Upper lobe of left lung (tissue), 6 donors: ENCODE data around the gene DPP4. TPM values are rescaled to one million over a fixed set of nuclear protein-coding genes. Genes with fewer than 3 reads are reported as not detected.

Source experiments
- ATAC-seq, 2 donors: fragments of 200-7000 bp; cut with Tn5 transposase; one replicate each; pipeline ENCODE4 v1.9.1; 2022; ENCODE audit warnings: mild to moderate bottlenecking in 2 of 2, moderate library complexity in 2 of 2; ENCODE audit not compliant: low FRiP score in 2 of 2
- DNase-seq, 2 donors: peaks; one replicate each; pipeline ENCODE4 v3.0.0-alpha.2; 2019 to 2020
- H3K27ac ChIP-seq, 4 donors: fragments of 200-600 bp; sonication (generic); one replicate each; pipeline ENCODE4 v1.5.1; 2016 to 2019
- H3K27me3 ChIP-seq, 4 donors: fragments of 200-600 bp; sonication (generic); one replicate each; pipeline ENCODE4 v1.5.1; 2017 to 2019
- H3K36me3 ChIP-seq, 4 donors: fragments of 200-600 bp; sonication (generic); one replicate each; pipeline ENCODE4 v1.5.1; 2016 to 2019
- H3K4me1 ChIP-seq, 4 donors: fragments of 200-600 bp; sonication (generic); one replicate each; pipeline ENCODE4 v1.5.1; 2018 to 2019
- H3K4me3 ChIP-seq, 4 donors: fragments of 200-600 bp; sonication (generic); one replicate each; pipeline ENCODE4 v1.5.1; 2017 to 2019; ENCODE audit warnings: mild to moderate bottlenecking in 2 of 4, moderate library complexity in 1 of 4
- H3K9me3 ChIP-seq, 4 donors: fragments of 200-600 bp; sonication (generic); one replicate each; pipeline ENCODE4 v1.5.1; 2018 to 2019
- CTCF ChIP-seq, 6 experiments: fragments of 450-650 bp in 4 of 6; fragments of 200-600 bp in 2 of 6; sonication (generic) in 2 of 6; IDR thresholded peaks; one replicate each; pipeline ENCODE4 v1.5.1; 2016 to 2019; ENCODE audit warnings: antibody characterized with exemption in 6 of 6
- EP300 ChIP-seq, 4 donors: sonication (generic); formaldehyde crosslinking; IDR thresholded peaks; one replicate each; pipeline ENCODE4 v1.5.1; 2017; ENCODE audit warnings: antibody characterized with exemption in 4 of 4, control low read depth in 2 of 4
- POLR2A ChIP-seq, 4 donors: fragments of 450-650 bp; IDR thresholded peaks; one replicate each; pipeline ENCODE4 v1.5.1; 2016 to 2017; ENCODE audit warnings: antibody characterized with exemption in 4 of 4, mild to moderate bottlenecking in 2 of 4
- POLR2AphosphoS5 ChIP-seq, 2 donors: sonication (generic); formaldehyde crosslinking; IDR thresholded peaks; one replicate each; pipeline ENCODE4 v1.5.1; 2017; ENCODE audit warnings: antibody characterized with exemption in 2 of 2
- WGBS, 2 donors: methylation state at CpG; one replicate each; pipeline ENCODE4 v1.1.5; 2017 to 2018; 5-methylcytosine and 5-hydroxymethylcytosine counted together
- total RNA-seq, 6 donors: library from RNA; depleted of rRNA in 4 of 6; stranded (reverse); fragments of >200 nt in 4 of 6; gene quantifications; one replicate each; pipeline versions ENCODE4 v1.1.0 to v1.2.1, GENCODE V29; 2016 to 2021
- donor health status: DM: no; HTN: no; CAD: no; lungs with moderate emphysema.
- donor health status: DM: no; HTN: yes; CAD: no; lungs with severe emphysema.

DPP4 gene
- total RNA-seq, 6 donors from 2014 or later: 16.4 to 77.3 (median 27.5) TPM

- 27 to 31% methylated on average over 3 of the region's 3 CpGs for WGBS, 2 donors
- Histone ChIP-seq H3K27ac (no peak overlapping the region), H3K4me3 (no peak overlapping the region), H3K27me3 (no peaks in the 10 kb centered on the region), H3K4me1 (peaks cover 0 to 3% (median 0%) of the 10 kb centered on the region in 4 donors), H3K9me3 (no peaks in the 10 kb centered on the region), H3K36me3 (no peaks in the 10 kb centered on the region)
- no peak for ATAC-seq
- TF ChIP-seq EP300 (IDR thresholded peaks at IDR 0.05) (no peak), CTCF (IDR thresholded peaks at IDR 0.05) (no peak), POLR2A (IDR thresholded peaks at IDR 0.05) (no peak), POLR2AphosphoS5 (IDR thresholded peaks at IDR 0.05) (no peak)
- no peak for DNase-seq
Measured at GRCh38 chr2:161992531-161992930, 81.5 kb downstream of the DPP4 start.

DNA sequence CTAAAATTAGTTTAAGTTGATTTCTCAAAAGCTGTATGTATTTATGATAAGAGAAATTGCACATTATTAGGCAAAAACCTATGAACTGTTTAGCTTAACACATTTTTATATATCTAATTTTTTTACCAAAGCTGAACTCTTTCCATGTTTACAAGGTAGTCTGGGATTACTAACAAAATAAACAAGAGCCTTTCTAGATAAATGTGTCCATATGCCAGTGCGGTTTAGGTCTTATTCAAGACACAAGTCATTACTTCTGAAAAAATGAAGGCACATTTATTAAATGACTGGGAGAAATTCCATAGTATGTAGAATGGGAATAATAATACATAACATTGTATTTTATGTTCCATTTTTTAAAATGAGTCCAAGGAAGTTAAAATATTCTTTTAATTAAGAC, 82.0 kb downstream of the DPP4 start:
- Histone ChIP-seq H3K27me3 (no peaks in the 10 kb centered on the region), H3K27ac (no peak overlapping the region), H3K4me1 (peaks cover 0 to 3% (median 0%) of the 10 kb centered on the region in 4 donors), H3K9me3 (no peaks in the 10 kb centered on the region), H3K36me3 (no peaks in the 10 kb centered on the region), H3K4me3 (no peak overlapping the region)
- ATAC-seq (no peak), DNase-seq (no peak)
- WGBS, 2 donors: 83 to 95% methylated on average over 1 of the region's 1 CpG
- TF ChIP-seq EP300 (IDR thresholded peaks at IDR 0.05): no peak
- TF ChIP-seq CTCF (IDR thresholded peaks at IDR 0.05): no peak
- TF ChIP-seq POLR2AphosphoS5 (IDR thresholded peaks at IDR 0.05): no peak
- no peak for TF ChIP-seq POLR2A (IDR thresholded peaks at IDR 0.05)

- Histone ChIP-seq H3K36me3 (no peaks in the 10 kb centered on the region), H3K27me3 (no peaks in the 10 kb centered on the region), H3K27ac (no peak overlapping the region), H3K4me3 (no peak overlapping the region), H3K4me1 (peaks cover 0 to 3% (median 0%) of the 10 kb centered on the region in 4 donors), H3K9me3 (no peaks in the 10 kb centered on the region)
- ATAC-seq (peak in 1 of 2 donors; percentile 68), DNase-seq (no peak)
- TF ChIP-seq POLR2AphosphoS5 (IDR thresholded peaks at IDR 0.05): no peak
- TF ChIP-seq POLR2A (IDR thresholded peaks at IDR 0.05): no peak
- TF ChIP-seq EP300 (IDR thresholded peaks at IDR 0.05): no peak
- TF ChIP-seq CTCF (IDR thresholded peaks at IDR 0.05): no peak
- WGBS, 2 donors: 93 to 100% methylated on average over 1 of the region's 1 CpG
Measured at GRCh38 chr2:161990741-161991140, 83.3 kb downstream of the DPP4 start.

GRCh38 chr2:161990036-161990435, 84.0 kb downstream of the DPP4 start:
- H3K27ac ChIP-seq: no peak overlapping the region
- DNase-seq: no peak
- H3K36me3 ChIP-seq: no peaks in the 10 kb centered on the region
- H3K4me3 ChIP-seq: no peak overlapping the region
- peaks cover 0 to 3% (median 0%) of the 10 kb centered on the region in 4 donors for H3K4me1 ChIP-seq
- H3K27me3 ChIP-seq: no peaks in the 10 kb centered on the region
- 87 to 89% methylated on average over 2 of the region's 2 CpGs for WGBS, 2 donors
- TF ChIP-seq POLR2A (IDR thresholded peaks at IDR 0.05): no peak
- TF ChIP-seq EP300 (IDR thresholded peaks at IDR 0.05): no peak
- TF ChIP-seq POLR2AphosphoS5 (IDR thresholded peaks at IDR 0.05): no peak
- no peak for TF ChIP-seq CTCF (IDR thresholded peaks at IDR 0.05)
- H3K9me3 ChIP-seq: no peaks in the 10 kb centered on the region
- no peak for ATAC-seq

GRCh38 chr2:161988589-161988988, 85.4 kb downstream of the DPP4 start:
- Histone ChIP-seq H3K4me1 (peaks cover 0 to 3% (median 0%) of the 10 kb centered on the region in 4 donors), H3K9me3 (no peaks in the 10 kb centered on the region), H3K27me3 (no peaks in the 10 kb centered on the region), H3K27ac (no peak overlapping the region), H3K36me3 (no peaks in the 10 kb centered on the region), H3K4me3 (no peak overlapping the region)
- no peak for ATAC-seq
- DNase-seq: no peak
- 83 to 93% methylated on average over 1 of the region's 1 CpG for WGBS, 2 donors
- TF ChIP-seq CTCF (IDR thresholded peaks at IDR 0.05): no peak
- TF ChIP-seq EP300 (IDR thresholded peaks at IDR 0.05): no peak
- TF ChIP-seq POLR2AphosphoS5 (IDR thresholded peaks at IDR 0.05): no peak
- TF ChIP-seq POLR2A (IDR thresholded peaks at IDR 0.05): no peak
